Endothelial cell of umbilical vein (primary cell): ENCODE data around the gene MYLK.

ENCODE experiments used
- CTCF ChIP-seq, 2 donors: IDR thresholded peaks; 1 replicate in 1 of 2; 2 replicates in 1 of 2; pipeline ENCODE4 v1.5.1; 2011; ENCODE audit warnings: low read length in 2 of 2, mild to moderate bottlenecking in 2 of 2, moderate library complexity in 2 of 2, control low read depth in 1 of 2, inconsistent platforms in 1 of 2, low read depth in 1 of 2; ENCODE audit not compliant: insufficient read depth in 1 of 2; ENCODE audit errors: extremely low read depth in 1 of 2
- EZH2 ChIP-seq: IDR thresholded peaks from 2 replicates; pipeline ENCODE4 v1.6.1; 2012; ENCODE audit warnings: borderline replicate concordance, low read depth, mild to moderate bottlenecking, moderate library complexity, low read length, inconsistent platforms; ENCODE audit not compliant: severe bottlenecking
- POLR2A ChIP-seq: IDR thresholded peaks from 2 replicates; pipeline ENCODE4 v1.6.1; 2012; ENCODE audit warnings: low read depth, mild to moderate bottlenecking, control low read depth, low read length
- POLR2AphosphoS5 ChIP-seq: IDR thresholded peaks from 2 replicates; pipeline ENCODE4 v1.6.1; 2012; ENCODE audit warnings: low read depth, mild to moderate bottlenecking, control low read depth, low read length, moderate library complexity; ENCODE audit not compliant: insufficient read depth

GRCh38 chr3:123606527-123606926 is 277.6 kb downstream of the MYLK start:
- TF ChIP-seq CTCF (IDR thresholded peaks at IDR 0.05; ENCODE audit: extremely low read depth in 1 of 2, insufficient read depth in 1 of 2, low read depth in 1 of 2, low read length in 2 of 2): no peak
- no peak for TF ChIP-seq POLR2AphosphoS5
- TF ChIP-seq POLR2A: no peak
- TF ChIP-seq EZH2: no peak
